HL-60/S4 treated with phorbol 12-myristate 13-acetate at 8.2 ng/mL for 4 days and 3 days (cell line): ENCODE results near the gene PTPRN2.

Experiments
- in situ Hi-C: fragments of 300-500 bp; cut with MboI; formaldehyde crosslinking; loops from 2 replicates; pipeline ENCODE4 v1.15.0; 2022; ENCODE audit warnings: low sequenced_read_pairs

Gene PTPRN2

GRCh38 chr7:158603773-158604755 is 16.4 kb upstream of the PTPRN2 start:
- in situ Hi-C loops, result no loop called here

- in situ Hi-C loops, result no loop called here
These were observed 15.5 kb upstream of the PTPRN2 start for GRCh38 chr7:158602905-158603772.

DNA sequence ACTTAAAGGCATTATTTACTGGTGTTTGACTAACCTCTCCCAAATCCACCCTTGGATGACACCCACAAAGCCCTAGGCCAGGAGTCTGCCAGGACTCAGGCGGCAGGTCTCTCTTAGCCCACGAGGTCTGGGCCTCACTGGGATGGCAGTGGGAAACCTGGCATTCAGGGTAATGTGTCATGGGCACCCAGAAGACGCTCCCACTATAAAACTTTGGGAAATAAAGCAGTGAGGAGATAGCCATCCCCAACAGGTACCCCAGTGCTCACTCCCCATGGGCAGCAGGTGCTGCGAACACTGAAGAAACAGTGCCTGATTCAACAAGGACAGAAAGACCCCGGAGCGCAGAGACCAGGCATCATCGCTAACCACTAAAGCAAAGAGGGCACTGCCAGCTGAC is 14.4 kb upstream of the PTPRN2 start:
- in situ Hi-C loops, result no loop called here

- in situ Hi-C loops, result no loop called here
These were observed 13.5 kb upstream of the PTPRN2 start for GRCh38 chr7:158601090-158601489.

DNA sequence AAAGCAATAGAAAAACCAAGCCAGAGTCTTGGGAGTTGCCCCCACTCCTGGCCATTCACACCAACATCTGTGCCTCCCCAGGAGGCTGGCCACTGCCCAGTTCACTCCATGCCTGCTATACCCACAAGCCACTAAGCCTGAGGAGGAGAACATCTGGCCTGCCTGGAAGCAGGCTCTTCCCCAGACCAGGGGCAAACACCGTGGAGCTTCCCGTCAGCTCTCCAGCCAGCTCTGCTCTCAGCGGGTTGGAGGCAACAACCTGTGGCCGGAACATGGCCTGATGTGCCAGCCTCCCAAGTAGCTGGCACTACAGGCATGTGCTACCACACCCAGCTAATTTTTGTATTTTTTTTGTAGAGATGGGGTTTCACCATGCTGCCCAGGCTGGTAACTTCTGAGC is 9.1 kb upstream of the PTPRN2 start:
- in situ Hi-C loops, result no loop called here

GRCh38 chr7:158596309-158596708 is 8.7 kb upstream of the PTPRN2 start:
- in situ Hi-C loops, result no loop called here

- in situ Hi-C loops, result no loop called here
These were observed 7.4 kb upstream of the PTPRN2 start for GRCh38 chr7:158595068-158595467.

DNA sequence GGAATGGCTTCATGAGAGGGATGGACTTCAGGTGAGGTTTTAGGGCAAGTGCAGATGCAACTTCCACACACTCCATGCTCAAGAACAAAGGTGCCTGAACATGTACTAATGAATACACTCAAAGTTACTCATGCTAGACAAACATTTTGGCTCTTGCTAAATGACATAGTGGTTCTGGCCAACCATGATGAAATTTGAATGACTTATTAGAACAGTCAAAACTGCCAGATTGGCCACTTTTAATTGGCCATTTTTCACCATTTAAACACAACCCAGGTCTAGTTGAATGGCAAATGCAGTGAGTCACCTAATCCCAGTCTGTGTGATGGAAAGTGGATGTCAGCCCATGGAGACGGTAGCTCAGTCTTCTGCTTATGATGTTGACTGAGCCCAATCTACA is 4.9 kb upstream of the PTPRN2 start:
- in situ Hi-C loops, result no loop called here

- in situ Hi-C loops, result no loop called here
These were observed 4.3 kb upstream of the PTPRN2 start for GRCh38 chr7:158591944-158592343.

- in situ Hi-C loops, result no loop called here
These were observed 2.5 kb upstream of the PTPRN2 start for GRCh38 chr7:158590181-158590530.

DNA sequence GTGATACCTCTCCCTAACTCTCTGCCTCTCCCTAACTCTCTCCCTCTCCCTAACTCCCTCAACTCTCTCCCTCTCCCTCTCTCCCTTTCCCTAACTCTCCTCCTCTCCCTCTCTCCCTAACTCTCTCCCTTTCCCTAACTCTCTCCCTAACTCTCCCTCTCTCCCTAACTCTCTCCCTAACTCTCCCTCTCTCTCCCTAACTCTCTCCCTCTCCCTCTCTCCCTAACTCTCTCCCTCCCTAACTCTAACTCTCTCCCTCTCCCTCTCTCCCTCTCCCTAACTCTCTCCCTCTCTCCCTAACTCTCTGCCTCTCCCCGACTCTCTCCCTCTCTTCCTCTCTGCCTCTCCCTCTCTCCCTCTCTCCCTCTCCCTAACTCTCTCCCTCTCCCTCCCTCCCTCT is 2.0 kb upstream of the PTPRN2 start:
- in situ Hi-C loops, result no loop called here

GRCh38 chr7:158588878-158589442 is 1.3 kb upstream of the PTPRN2 start:
- in situ Hi-C loops, result no loop called here

- in situ Hi-C loops, result no loop called here
These were observed 658 bp upstream of the PTPRN2 start for GRCh38 chr7:158588085-158588877.

- in situ Hi-C loops, result no loop called here
These were observed 993 bp downstream of the PTPRN2 start for GRCh38 chr7:158586499-158587161.

- in situ Hi-C loops, result no loop called here
These were observed 1.7 kb downstream of the PTPRN2 start for GRCh38 chr7:158585721-158586498.

DNA sequence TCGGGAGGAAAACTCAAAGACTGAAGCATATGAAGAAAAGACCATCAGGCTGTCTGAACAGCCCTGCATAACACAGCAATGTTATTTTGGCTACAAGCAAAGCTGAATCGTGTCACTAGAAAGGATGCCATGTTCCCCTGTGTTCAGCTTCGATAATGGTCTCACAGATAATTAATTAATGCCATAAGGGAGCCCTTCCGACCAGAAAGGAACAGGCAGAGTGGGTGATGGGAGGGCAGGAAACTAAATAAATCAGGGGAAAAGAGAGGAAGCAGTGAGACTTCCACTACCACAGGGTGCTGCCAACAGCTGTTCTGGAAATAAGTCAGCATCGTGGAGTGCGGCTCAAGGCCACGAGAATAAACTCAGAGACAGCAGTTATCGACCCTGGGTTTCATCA is 3.2 kb downstream of the PTPRN2 start:
- in situ Hi-C loops, result no loop called here

DNA sequence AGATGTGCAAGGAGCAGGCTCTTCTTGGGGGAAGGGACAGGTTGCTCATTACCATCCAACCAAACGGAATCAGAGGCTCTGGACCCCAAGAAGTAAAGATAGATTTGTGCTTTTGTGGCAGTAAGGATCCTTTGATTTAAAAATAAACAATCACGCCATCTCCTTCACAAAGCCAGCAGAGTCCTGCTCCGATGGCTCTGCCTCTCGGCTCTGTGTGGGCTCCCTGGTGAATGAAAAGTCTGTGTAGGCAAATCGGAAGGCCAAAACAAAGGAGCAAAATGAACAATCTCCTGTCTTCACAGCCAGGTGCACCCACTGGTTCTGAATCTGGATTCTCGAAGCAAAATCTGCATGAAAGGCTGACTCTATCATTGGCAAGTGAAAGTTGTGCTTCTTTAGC is 3.8 kb downstream of the PTPRN2 start:
- in situ Hi-C loops, result no loop called here

DNA sequence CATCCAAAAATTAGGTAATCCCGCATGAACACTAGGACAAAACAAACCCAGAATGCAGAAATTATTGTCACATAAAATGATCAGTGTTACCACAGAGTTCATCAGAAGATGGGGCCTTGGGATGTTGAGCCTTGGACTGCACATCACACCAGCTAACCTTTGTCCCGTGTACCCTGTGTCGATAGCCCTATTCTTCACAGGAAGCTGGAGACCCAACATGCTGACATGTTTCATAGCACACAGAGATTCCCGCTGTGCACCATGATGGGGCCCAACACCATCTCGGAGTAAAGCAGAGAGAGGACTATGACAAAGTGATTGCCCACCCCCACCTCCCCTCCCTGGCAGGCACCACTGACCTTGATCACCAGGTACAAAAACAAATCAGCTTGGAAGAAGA is 4.5 kb downstream of the PTPRN2 start:
- in situ Hi-C loops, result no loop called here

GRCh38 chr7:158582089-158582456 is 5.5 kb downstream of the PTPRN2 start:
- in situ Hi-C loops, result no loop called here
